Stimulated activated memory B cell treated with anti-CD40 and anti-IgM and Interleukin-4, amounts not matched to agents 10 μg/mL and 1 μg/mL and 100 μg/mL, for 72 hours (primary cell): ENCODE measurements around the gene ITGA7.

ENCODE experiments used
- ATAC-seq: fragments of 150-1000 bp; cut with Tn5 transposase; 2 replicates; pipeline ENCODE4 v1.10.0; 2021
- H3K27ac Mint-ChIP-seq: one replicate; pipeline ENCODE4 v1.8.0; 2022; ENCODE audit warnings: mild to moderate bottlenecking, mixed read lengths
- H3K27me3 Mint-ChIP-seq: one replicate; pipeline ENCODE4 v1.8.0; 2022; ENCODE audit warnings: mixed read lengths
- H3K36me3 Mint-ChIP-seq: one replicate; pipeline ENCODE4 v1.8.0; 2022; ENCODE audit warnings: mixed read lengths
- H3K4me1 Mint-ChIP-seq: one replicate; pipeline ENCODE4 v1.8.0; 2022; ENCODE audit warnings: mixed read lengths
- H3K4me3 Mint-ChIP-seq: one replicate; pipeline ENCODE4 v1.8.0; 2022; ENCODE audit warnings: mild to moderate bottlenecking, moderate library complexity, mixed read lengths
- H3K9me3 Mint-ChIP-seq: one replicate; pipeline ENCODE4 v1.8.0; 2022; ENCODE audit warnings: mixed read lengths

ITGA7 gene

GRCh38 chr12:55702861-55703260 is 4.8 kb downstream of the ITGA7 start:
- H3K27me3 Mint-ChIP-seq, result peaks cover 9% of the 10 kb centered on the region
- H3K36me3 Mint-ChIP-seq, result no peaks in the 10 kb centered on the region
- H3K27ac Mint-ChIP-seq, result no peak overlapping the region
- H3K4me1 Mint-ChIP-seq, result peaks cover 10% of the 10 kb centered on the region
- ATAC-seq, result no peak
- no peak overlapping the region for H3K4me3 Mint-ChIP-seq
- no peaks in the 10 kb centered on the region for H3K9me3 Mint-ChIP-seq

- ATAC-seq, result peak; percentile 55
- Mint-ChIP-seq H3K27me3 (no peaks in the 10 kb centered on the region), H3K4me3 (no peak overlapping the region), H3K9me3 (no peaks in the 10 kb centered on the region), H3K36me3 (no peaks in the 10 kb centered on the region), H3K27ac (no peak overlapping the region), H3K4me1 (no peaks in the 10 kb centered on the region)
Observed at GRCh38 chr12:55700255-55701018, 7.3 kb downstream of the ITGA7 start.

- no peaks in the 10 kb centered on the region for H3K36me3 Mint-ChIP-seq
- H3K27ac Mint-ChIP-seq, result no peak overlapping the region
- H3K4me3 Mint-ChIP-seq, result no peak overlapping the region
- no peaks in the 10 kb centered on the region for H3K9me3 Mint-ChIP-seq
- no peaks in the 10 kb centered on the region for H3K4me1 Mint-ChIP-seq
- H3K27me3 Mint-ChIP-seq, result no peaks in the 10 kb centered on the region
- ATAC-seq, result no peak
Observed at GRCh38 chr12:55699471-55700055, 8.1 kb downstream of the ITGA7 start.

GRCh38 chr12:55698965-55699364 is 8.7 kb downstream of the ITGA7 start:
- Mint-ChIP-seq H3K4me3 (no peak overlapping the region), H3K4me1 (no peaks in the 10 kb centered on the region), H3K36me3 (no peaks in the 10 kb centered on the region), H3K27ac (no peak overlapping the region), H3K9me3 (no peaks in the 10 kb centered on the region), H3K27me3 (no peaks in the 10 kb centered on the region)
- ATAC-seq, result no peak

DNA sequence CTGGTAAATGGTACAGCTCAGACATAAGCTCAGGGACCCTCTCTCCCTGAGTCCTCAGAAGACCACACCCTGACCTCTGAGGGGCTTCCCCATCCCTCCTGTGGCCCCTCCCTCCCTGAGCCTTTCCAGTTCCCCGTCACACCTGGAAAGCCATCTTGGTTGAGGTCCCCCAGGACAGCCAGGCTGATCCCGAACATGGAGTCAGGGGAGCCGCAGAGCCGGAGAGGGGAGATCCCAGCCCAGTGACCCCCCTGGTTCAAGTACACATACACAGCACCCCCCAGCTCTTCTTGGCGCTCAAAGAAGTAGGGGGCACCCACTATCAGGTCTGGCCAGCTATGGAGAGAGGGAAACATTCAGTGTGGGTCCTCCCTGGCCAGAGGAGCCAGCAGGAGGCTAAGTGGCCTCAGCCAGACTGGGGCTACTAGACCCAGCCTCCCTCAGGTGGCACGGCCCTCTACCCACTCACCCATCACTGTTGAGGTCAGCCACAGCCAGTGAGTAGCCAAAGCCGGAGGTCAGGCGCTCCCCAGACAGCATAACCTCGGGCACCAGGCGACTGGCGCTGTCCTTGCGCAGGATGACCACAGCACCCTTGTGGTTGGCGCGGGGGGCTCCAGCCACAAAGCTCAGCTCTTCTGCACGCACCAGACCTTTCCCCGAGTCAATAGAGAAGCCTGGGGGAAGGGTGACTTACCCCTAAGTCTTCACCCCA is 9.3 kb downstream of the ITGA7 start:
- H3K9me3 Mint-ChIP-seq, result no peaks in the 10 kb centered on the region
- no peaks in the 10 kb centered on the region for H3K4me1 Mint-ChIP-seq
- H3K27ac Mint-ChIP-seq, result no peak overlapping the region
- no peaks in the 10 kb centered on the region for H3K27me3 Mint-ChIP-seq
- no peak overlapping the region for H3K4me3 Mint-ChIP-seq
- ATAC-seq, result no peak
- no peaks in the 10 kb centered on the region for H3K36me3 Mint-ChIP-seq

- Mint-ChIP-seq H3K4me1 (no peaks in the 10 kb centered on the region), H3K36me3 (no peaks in the 10 kb centered on the region), H3K9me3 (no peaks in the 10 kb centered on the region), H3K27me3 (no peaks in the 10 kb centered on the region), H3K27ac (no peak overlapping the region), H3K4me3 (no peak overlapping the region)
- no peak for ATAC-seq
Observed at GRCh38 chr12:55697686-55698085, 10.0 kb downstream of the ITGA7 start.

GRCh38 chr12:55696796-55697462 is 10.8 kb downstream of the ITGA7 start:
- no peaks in the 10 kb centered on the region for H3K36me3 Mint-ChIP-seq
- H3K9me3 Mint-ChIP-seq, result no peaks in the 10 kb centered on the region
- no peak overlapping the region for H3K27ac Mint-ChIP-seq
- no peak overlapping the region for H3K4me3 Mint-ChIP-seq
- H3K4me1 Mint-ChIP-seq, result no peaks in the 10 kb centered on the region
- H3K27me3 Mint-ChIP-seq, result no peaks in the 10 kb centered on the region
- ATAC-seq, result no peak

- H3K27me3 Mint-ChIP-seq, result no peaks in the 10 kb centered on the region
- no peak overlapping the region for H3K27ac Mint-ChIP-seq
- H3K4me3 Mint-ChIP-seq, result no peak overlapping the region
Observed at GRCh38 chr12:55696141-55696540, 11.6 kb downstream of the ITGA7 start.

GRCh38 chr12:55695349-55695748 is 12.4 kb downstream of the ITGA7 start:
- no peaks in the 10 kb centered on the region for H3K9me3 Mint-ChIP-seq
- H3K27me3 Mint-ChIP-seq, result no peaks in the 10 kb centered on the region
- no peak for ATAC-seq
- H3K36me3 Mint-ChIP-seq, result no peaks in the 10 kb centered on the region
- H3K27ac Mint-ChIP-seq, result no peak overlapping the region
- no peak overlapping the region for H3K4me3 Mint-ChIP-seq
- no peaks in the 10 kb centered on the region for H3K4me1 Mint-ChIP-seq

More at GRCh38 chr12:55696141-55696540, 11.6 kb downstream of the ITGA7 start:
- no peaks in the 10 kb centered on the region for H3K9me3 Mint-ChIP-seq
- no peaks in the 10 kb centered on the region for H3K36me3 Mint-ChIP-seq
- no peak for ATAC-seq
- no peaks in the 10 kb centered on the region for H3K4me1 Mint-ChIP-seq

DNA sequence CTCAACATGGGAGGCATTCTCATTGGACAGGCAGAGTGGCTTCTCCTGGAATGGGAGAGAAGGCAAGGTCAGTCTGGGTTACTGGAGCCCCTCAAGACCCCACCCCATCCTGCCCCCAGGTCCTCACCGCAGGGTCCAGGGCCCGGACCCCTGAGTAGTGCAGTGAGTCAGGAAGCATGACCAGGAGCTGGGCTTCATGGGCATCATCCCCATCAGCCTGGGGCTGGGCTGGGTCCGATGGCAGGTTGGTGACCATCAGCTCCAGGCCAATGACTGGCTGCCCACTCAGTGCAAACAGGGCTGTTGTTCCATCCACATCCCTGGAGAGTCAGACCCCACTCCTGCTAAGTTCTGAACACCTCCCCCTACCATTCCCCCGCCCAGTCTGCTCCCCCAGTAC is 13.1 kb downstream of the ITGA7 start:
- no peak overlapping the region for H3K27ac Mint-ChIP-seq

GRCh38 chr12:55694188-55694515 is 13.6 kb downstream of the ITGA7 start:
- no peaks in the 10 kb centered on the region for H3K4me1 Mint-ChIP-seq
- no peak overlapping the region for H3K4me3 Mint-ChIP-seq
- H3K27me3 Mint-ChIP-seq, result no peaks in the 10 kb centered on the region

More for the DNA sequence above, 13.1 kb downstream of the ITGA7 start:
- H3K4me3 Mint-ChIP-seq, result no peak overlapping the region
- H3K9me3 Mint-ChIP-seq, result no peaks in the 10 kb centered on the region
- ATAC-seq, result no peak
- no peaks in the 10 kb centered on the region for H3K27me3 Mint-ChIP-seq
- H3K36me3 Mint-ChIP-seq, result no peaks in the 10 kb centered on the region
- H3K4me1 Mint-ChIP-seq, result no peaks in the 10 kb centered on the region

GRCh38 chr12:55693323-55694187 is 14.1 kb downstream of the ITGA7 start:
- no peaks in the 10 kb centered on the region for H3K27me3 Mint-ChIP-seq
- no peak for ATAC-seq
- H3K4me1 Mint-ChIP-seq, result no peaks in the 10 kb centered on the region
- no peaks in the 10 kb centered on the region for H3K36me3 Mint-ChIP-seq
- no peak overlapping the region for H3K27ac Mint-ChIP-seq
- no peaks in the 10 kb centered on the region for H3K9me3 Mint-ChIP-seq
- no peak overlapping the region for H3K4me3 Mint-ChIP-seq

More at GRCh38 chr12:55694188-55694515, 13.6 kb downstream of the ITGA7 start:
- Mint-ChIP-seq H3K27ac (no peak overlapping the region), H3K9me3 (no peaks in the 10 kb centered on the region), H3K36me3 (no peaks in the 10 kb centered on the region)
- no peak for ATAC-seq

DNA sequence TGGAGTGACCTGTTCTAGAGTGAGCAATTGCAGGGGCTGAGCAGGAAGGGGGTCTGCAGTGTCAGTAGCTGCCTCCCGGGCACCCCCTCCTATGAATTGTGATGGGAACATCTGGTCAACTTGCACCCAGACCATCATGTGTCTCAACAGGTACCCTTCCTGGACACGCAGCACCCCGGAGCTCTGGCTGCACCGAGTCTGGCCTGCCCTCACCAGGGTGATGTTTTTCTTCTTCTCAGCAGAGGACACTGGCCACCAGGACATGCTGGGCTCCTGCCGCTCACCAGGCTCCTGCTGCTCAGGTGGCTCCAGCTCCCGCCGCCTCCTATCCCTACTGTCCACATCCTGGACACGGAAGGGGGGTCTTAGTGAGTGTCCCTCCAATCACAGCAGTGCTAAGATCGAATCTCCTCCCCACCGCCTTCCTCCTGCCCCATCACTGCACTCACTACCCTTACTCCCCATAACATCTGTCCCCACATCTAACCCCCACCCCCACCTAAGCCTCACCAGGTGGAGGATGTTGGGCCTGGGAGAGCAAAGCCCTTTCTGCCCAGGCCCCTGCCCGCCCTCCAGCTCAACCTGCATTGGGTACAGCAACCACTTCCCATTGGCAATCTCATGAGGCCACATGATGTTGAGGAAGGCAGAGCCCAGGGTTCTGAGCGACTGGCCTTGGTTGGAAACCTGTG is 14.9 kb downstream of the ITGA7 start:
- H3K36me3 Mint-ChIP-seq, result no peaks in the 10 kb centered on the region
- no peaks in the 10 kb centered on the region for H3K9me3 Mint-ChIP-seq
- H3K27me3 Mint-ChIP-seq, result no peaks in the 10 kb centered on the region
- no peak for ATAC-seq
- no peak overlapping the region for H3K27ac Mint-ChIP-seq
- H3K4me3 Mint-ChIP-seq, result no peak overlapping the region
- peaks cover 2% of the 10 kb centered on the region for H3K4me1 Mint-ChIP-seq
